ENCODE data around the gene TRIL. TPM values are rescaled to one million over a fixed set of nuclear protein-coding genes. Genes with fewer than 3 reads are reported as not detected.

Gene TRIL
- total and polyA plus RNA-seq, 2 experiments from 2014 or later, result 1.7 to 5.8 TPM

GRCh38 chr7:28993371-28993770, 35.2 kb upstream of the TRIL start:
- TF ChIP-seq, protein P1, sequence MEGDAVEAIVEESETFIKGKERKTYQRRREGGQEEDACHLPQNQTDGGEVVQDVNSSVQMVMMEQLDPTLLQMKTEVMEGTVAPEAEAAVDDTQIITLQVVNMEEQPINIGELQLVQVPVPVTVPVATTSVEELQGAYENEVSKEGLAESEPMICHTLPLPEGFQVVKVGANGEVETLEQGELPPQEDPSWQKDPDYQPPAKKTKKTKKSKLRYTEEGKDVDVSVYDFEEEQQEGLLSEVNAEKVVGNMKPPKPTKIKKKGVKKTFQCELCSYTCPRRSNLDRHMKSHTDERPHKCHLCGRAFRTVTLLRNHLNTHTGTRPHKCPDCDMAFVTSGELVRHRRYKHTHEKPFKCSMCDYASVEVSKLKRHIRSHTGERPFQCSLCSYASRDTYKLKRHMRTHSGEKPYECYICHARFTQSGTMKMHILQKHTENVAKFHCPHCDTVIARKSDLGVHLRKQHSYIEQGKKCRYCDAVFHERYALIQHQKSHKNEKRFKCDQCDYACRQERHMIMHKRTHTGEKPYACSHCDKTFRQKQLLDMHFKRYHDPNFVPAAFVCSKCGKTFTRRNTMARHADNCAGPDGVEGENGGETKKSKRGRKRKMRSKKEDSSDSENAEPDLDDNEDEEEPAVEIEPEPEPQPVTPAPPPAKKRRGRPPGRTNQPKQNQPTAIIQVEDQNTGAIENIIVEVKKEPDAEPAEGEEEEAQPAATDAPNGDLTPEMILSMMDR (IDR thresholded peaks at IDR 0.05; ENCODE audit: low read depth, low read length), result no peak
- no peak for DNase-seq (ENCODE audit: low read depth in 1 of 2, low spot score in 1 of 2)
- Histone ChIP-seq H3K4me3 (no peak overlapping the region), H3K9me3 (ENCODE audit: low read depth) (no peaks in the 10 kb centered on the region), H3K27me3 (no peaks in the 10 kb centered on the region), H3K4me1 (ENCODE audit: low read depth) (peaks cover 16% of the 10 kb centered on the region), H3K36me3 (no peaks in the 10 kb centered on the region), H3K27ac (no peak overlapping the region)

DNA sequence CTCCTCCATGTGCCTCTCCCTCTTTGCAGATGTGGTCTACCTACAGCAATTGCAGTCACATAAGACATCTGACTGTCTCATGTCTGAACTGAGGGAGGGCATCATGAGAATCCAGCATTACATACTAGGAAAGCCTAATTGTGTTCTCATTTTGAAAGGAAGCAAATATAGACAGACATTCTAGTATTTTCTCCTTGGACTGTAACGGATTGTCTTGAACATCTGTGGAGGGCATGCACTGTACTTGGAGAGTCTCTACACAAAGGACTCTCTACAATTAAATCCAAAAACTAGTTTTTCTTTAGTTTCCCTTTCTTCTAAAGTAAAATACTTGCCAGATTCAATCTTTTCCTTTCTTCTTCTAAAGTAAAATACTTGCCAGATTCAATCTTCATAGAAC, 34.7 kb upstream of the TRIL start:
- Histone ChIP-seq H3K27ac (no peak overlapping the region), H3K4me1 (ENCODE audit: low read depth) (peaks cover 10% of the 10 kb centered on the region), H3K4me3 (no peak overlapping the region), H3K27me3 (no peaks in the 10 kb centered on the region), H3K9me3 (ENCODE audit: low read depth) (no peaks in the 10 kb centered on the region), H3K36me3 (no peaks in the 10 kb centered on the region)
- TF ChIP-seq, protein P1 (IDR thresholded peaks at IDR 0.05; ENCODE audit: low read depth, low read length), result no peak
- no peak for DNase-seq (ENCODE audit: low read depth in 1 of 2, low spot score in 1 of 2)

GRCh38 chr7:28990200-28990960, 32.2 kb upstream of the TRIL start:
- Histone ChIP-seq H3K9me3 (ENCODE audit: low read depth) (no peaks in the 10 kb centered on the region), H3K27me3 (no peaks in the 10 kb centered on the region), H3K27ac (no peak overlapping the region), H3K4me1 (ENCODE audit: low read depth) (no peaks in the 10 kb centered on the region), H3K36me3 (no peaks in the 10 kb centered on the region), H3K4me3 (no peak overlapping the region)
- TF ChIP-seq, protein P1 (IDR thresholded peaks at IDR 0.05; ENCODE audit: low read depth, low read length), result no peak
- DNase-seq (ENCODE audit: low read depth in 1 of 2, low spot score in 1 of 2), result peak in 1 of 2 donors; percentile 58

- Histone ChIP-seq H3K4me1 (ENCODE audit: low read depth) (no peaks in the 10 kb centered on the region), H3K9me3 (ENCODE audit: low read depth) (no peaks in the 10 kb centered on the region), H3K27me3 (no peaks in the 10 kb centered on the region), H3K27ac (no peak overlapping the region), H3K4me3 (no peak overlapping the region), H3K36me3 (no peaks in the 10 kb centered on the region)
- TF ChIP-seq, protein P1 (IDR thresholded peaks at IDR 0.05; ENCODE audit: low read depth, low read length), result no peak
- no peak for DNase-seq (ENCODE audit: low read depth in 1 of 2, low spot score in 1 of 2)
These were observed 31.3 kb upstream of the TRIL start for GRCh38 chr7:28989211-28989980.

GRCh38 chr7:28988810-28989209, 30.7 kb upstream of the TRIL start:
- Histone ChIP-seq H3K36me3 (no peaks in the 10 kb centered on the region), H3K9me3 (ENCODE audit: low read depth) (no peaks in the 10 kb centered on the region), H3K4me1 (ENCODE audit: low read depth) (no peaks in the 10 kb centered on the region), H3K27me3 (no peaks in the 10 kb centered on the region), H3K4me3 (no peak overlapping the region), H3K27ac (no peak overlapping the region)
- DNase-seq (ENCODE audit: low read depth in 1 of 2, low spot score in 1 of 2), result peak in 1 of 2 donors; percentile 87
- TF ChIP-seq, protein P1 (IDR thresholded peaks at IDR 0.05; ENCODE audit: low read depth, low read length), result no peak

Measured in cardiac muscle cell (in vitro differentiated cells and primary cell).